ENCODE data around the gene CENPP.
"Not testable (repeated sequence)": the region's sequence is repeated elsewhere in the genome, so short reads cannot be mapped to it uniquely, and the experiment has no call there.

Gene CENPP

DNA sequence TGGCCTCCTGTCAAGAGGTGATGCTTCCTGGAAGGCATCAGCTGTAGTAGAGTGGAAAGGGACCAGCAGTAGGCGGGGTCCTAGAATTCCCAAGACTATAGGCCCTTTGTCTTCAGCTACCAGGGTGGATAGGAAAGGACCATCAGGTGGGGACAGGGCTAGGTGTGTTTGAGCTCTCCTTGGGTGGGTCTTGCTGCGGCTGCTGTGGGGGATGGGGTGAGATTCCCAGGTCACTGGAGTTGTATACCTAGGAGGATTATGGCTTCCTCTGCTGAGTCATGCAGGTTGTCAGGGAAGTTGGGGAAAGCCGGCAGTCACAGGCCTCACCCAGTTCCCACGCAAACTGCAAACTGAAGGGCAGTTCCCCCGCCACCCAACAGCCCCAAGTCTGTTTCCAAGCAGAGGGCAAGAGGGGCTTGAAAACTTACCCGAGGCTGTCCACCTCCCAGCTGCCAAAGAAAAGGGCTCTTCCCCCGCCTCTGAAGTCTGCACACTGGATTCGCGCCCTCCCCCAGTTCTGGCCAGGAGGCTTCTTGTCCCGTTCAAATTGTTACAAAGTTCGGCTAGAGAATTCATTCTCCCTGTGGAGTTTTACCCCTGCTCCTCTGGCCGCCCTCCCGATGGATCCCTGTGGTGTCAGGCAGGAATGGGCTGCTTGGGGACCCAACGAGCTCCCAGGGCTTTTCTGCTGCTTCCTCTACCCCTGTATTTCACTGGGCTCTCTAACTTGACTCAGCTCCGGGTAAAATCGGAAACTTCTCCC, 233.0 kb downstream of the CENPP start:
- no peak for DNase-seq

DNA sequence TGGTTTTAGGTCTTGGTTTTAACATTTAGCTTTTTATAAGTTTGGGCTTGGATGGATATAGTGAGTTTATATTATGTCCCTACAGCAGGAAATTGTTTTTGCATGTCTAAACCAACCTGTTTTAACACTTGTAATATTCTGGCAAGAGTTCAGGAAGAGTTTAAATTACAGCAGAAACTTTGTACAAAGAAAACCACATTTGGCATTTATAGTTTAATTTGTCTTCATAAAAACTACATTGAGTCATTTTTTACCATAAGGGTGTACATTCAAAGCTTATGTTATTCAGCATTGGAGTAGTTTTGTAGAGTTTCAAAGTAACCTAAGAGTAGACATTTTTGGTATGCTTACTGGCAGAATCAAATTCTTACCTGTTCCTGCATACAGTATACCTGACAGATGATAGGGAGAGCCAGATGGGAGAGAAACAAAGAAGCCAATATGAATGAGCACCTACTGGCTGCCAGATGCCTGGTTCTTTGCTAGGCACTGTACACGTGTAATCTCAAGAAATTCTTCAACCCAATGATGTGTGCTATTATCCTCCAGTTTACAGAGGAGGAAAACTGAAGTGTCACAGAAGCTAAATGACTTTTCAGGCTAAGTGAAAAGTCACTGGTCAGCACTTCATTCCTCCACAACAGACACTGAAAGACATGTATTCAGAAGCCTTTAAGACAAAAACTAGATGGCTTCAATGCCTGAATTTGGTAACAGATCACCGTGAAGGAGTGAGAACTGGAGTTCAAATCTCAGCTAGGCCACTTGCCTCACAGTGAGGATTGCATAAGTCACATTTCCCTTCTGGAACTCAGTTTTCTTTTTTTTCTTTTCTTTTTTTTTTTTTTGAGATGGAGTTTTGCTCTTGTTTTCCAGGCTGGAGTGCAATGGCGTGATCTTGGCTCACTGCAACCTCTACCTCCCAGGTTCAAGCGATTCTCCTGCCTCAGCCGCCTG, 235.9 kb downstream of the CENPP start:
- no peak for DNase-seq

DNA sequence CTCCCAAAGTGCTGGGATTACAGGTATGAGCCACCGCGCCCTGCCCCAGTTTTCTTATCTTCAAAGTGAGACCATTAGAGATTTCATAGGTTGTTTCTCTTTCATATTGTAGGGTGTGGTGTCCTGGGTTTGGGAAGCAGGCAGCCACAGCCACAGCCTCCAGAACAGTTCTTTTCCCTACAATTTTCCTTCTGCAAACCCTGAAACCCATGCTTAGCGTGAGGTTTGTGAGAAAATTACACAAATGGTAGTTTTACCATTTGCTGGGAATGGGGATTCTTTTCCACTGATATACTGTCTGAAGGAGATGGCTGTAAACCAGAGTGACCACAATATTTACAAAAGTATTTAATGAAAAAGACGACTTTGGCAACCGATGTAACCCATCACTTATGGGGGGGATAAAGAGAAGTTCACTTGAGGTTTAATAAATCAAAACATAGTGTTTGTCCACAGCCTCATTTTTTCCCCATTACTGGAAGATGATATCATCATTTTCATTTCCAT, 236.8 kb downstream of the CENPP start:
- DNase-seq: no peak

DNA sequence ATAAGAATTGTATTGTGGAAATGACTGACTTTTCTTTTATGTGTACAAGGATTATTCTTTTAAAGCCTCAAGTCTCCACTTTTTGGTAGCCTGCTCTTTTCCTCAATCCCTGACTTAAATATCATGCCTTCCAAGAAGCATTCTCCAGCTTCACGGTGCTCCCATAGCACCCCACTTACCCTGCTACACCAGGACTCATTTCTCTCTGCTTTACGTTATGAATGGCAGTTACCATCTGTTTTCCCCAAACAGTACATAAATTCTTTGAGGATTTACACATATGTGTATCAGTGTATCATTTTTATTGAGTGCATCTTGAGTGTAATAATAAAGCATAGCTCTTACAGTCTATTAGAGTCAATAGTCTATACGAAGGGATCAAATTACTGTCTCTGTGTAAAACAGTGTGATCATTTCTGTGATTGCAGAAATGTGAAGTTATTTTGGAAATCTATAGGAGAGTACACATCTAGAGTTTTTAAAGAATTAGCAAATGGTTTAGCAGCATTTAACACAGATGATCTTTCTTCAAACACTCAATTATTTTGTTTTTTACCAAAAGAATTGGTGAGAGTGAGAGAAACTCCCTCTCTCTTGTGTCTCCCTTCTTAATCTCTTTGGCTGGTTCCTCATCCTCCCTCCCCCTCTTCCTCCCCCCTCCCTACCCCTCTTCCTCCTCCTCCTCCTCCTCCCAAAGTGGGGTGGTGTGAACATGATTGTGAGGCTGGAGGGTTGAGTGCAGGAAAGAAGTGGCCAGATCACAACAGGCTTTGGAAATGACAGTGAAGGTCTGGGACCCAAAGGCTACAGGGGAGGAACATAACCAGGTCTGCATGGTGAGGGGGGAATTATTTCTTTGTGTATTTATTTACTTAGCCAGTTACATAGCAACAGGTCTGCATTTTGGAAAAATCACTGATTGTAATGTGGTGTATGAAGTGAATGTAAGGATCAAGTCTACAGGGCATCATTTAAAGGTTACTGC, 237.7 kb downstream of the CENPP start:
- no peak for DNase-seq

DNA sequence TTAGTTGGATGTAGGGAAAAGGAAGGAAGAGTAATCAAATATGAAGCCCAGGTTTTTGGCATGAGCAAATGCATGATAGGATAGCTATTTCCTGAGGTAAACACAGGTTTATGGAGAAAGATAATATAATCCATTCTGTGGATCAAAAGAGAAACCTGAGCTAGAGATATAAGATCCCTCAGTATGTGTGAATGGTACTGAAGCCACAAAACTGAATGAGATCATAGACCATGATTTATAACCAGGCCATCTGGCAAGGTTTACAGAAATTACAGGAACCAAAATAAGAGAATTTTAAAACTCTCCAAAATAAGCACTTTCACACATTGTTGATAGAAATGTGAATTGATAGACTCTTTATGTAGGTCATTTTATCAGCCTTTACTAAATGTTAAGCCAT, 238.8 kb downstream of the CENPP start:
- DNase-seq: no peak

DNA sequence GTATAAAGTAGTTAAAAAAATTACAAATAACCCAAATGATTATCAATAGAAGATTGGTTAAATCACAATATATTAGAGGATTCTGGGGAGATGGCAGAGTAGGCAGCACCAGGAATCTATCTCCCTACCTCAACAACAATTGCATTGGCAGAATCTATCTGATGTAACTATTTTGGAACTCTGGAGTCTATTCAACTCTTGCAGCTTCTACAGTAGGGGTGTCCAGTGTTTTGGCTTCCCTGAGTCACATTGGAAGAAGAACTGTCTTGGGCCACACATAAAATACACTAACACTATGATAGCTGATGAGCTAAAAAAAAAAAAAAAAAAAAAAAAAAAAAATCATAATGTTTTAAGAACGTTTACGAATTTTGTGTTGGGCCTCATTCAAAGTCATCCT, 239.2 kb downstream of the CENPP start:
- no peak for DNase-seq

DNA sequence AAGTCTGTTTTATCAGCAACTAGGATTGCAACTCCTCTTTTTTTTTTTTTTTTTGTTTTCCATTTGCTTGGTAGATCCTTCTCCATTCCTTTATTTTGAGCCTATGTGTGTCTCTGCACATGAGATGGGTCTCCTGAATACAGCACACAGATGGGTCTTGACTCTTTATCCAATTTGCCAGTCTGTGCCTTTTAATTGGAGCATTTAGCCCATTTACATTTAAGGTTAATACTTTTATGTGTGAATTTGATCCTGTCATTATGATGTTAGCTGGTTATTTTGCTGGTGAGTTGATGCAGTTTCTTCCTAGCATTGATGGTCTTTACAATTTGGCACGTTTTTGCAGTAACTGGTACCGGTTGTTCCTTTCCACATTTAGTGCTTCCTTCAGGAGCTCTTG, 246.1 kb downstream of the CENPP start:
- DNase-seq: not testable (repeated sequence)

DNA sequence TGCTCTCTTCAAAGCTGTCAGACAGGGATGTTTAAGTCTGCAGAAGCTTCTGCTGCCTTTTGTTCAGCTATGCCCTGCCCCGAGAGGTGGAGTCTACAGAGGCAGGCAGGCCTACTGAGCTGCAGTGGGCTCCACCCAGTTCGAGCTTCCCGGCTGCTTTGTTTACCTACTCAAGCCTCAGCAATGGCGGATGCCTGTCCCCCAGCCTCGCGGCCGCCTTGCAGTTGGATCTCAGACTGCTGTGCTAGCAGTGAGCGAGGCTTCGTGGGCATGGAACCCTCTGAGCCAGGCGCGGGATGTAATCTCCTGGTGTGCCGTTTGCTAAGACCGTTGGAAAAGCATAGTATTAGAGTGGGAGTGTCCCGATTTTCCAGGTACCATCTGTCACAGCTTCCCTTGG, 247.9 kb downstream of the CENPP start:
- DNase-seq: not testable (repeated sequence)

DNA sequence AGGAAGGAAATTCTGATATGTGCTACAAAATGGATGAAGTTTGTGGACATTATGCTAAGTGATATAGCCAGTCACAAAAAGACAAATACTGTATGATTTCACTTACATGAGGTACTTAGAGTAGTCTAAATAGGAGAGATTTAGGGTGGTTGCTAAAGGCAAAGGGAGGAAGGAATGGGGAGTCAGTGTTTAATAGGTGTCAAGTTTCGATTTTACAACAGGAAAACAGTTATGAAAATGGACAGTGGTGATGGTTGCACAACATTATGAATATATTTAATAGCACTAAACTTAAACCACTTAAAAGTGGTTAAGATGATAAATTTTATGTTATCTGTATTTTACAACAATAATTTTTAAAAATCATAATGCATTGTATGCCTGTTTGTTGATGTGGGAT, 250.4 kb downstream of the CENPP start:
- DNase-seq: no peak

DNA sequence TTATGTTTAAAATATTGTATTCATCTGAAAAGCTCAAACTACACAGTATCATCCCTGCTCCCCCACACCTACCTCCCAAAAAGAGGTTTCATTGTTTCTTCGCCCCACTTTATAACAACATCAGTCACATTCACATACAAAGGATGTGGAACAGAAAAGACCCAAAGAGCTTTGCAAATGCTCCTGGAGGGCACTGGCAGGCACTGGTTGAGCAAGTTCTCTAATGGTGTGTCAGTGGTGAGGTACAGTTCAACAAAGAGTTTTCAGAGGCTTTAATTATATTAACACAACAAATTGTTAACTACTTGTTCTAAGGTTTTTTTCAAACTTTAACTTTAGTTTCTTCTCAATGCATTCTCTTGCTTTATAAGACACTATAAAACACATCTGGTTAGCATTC, 264.2 kb downstream of the CENPP start:
- no peak for DNase-seq

DNA sequence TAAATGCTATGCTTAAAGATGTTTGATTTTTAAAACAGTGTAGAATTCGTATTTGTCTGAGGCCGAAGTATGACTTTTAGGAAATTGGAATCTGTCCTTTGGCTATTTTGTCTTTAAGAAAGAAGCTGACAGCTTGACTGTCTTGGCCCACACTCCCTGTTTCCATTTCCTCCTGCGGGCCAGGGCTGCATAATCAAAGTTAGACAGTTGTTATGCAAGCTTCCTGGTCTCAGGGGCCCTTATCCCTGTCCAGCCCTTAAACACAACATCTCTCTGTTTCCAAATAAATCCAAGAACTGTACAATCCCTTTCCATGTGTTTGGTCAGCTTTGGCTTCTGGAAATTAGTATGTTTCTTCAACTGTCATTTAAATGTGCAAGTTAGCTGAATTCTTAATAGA, 264.6 kb downstream of the CENPP start:
- no peak for DNase-seq

DNA sequence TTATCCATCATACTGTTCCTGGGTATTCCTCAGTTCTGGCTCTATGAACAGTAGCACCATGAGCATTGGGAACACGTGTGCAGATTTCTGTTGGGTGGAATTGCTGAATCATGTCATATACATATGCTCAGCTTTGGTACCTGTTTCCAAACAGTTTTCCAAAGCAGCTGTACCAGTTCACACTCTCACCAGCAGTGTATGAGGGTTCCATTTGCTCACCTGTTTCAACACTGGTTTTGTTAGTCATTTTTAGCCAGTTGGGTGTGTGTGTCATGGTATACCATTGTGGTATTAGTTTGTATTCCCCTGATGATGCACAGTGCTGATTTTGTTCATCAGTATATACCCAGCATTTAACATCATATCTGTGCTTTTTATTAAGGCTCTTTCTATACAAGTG, 266.8 kb downstream of the CENPP start:
- DNase-seq: no peak

DNA sequence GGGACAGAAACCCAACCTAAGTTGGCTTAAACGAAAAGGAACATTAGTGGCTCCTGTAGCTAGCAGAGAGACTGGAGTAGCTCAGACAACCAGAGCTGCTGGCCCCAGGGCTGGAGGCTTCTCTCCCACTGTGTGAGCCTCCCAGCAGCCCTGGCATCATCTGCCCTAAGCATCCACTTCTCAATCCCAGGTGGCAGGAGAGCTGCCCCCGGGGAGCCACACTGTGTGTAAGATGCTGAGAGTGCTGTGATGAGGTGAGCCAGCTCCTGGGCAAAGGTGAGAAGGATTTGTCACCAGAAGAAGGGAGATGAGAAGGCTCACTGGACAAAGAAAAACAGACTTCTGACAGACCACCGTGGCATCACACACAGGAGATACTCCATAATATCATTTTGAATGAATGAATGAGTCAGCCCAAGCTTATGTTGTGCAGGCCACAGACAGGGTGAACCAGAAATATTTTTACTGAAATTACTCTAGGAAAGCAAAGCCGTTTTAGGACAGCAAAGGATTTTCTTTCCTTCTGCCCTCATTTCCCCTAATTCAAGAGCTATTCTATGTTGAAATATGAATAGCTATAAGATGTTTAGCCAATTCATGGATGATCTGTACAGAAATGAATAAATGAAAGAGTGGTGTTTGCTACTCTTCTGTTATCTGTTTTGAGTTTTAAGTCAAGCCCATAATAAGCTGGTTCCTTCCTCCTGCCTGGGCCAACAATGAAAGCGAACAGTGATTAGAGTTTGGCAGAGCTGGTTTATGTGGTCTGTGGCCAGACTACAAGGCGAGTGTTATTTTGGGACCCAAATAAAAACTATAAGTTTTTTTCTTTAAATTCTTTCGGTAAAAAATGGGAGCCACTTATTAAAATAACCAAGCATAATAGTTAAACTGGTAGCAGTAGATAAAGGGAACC, 267.5 kb downstream of the CENPP start:
- DNase-seq: no peak

DNA sequence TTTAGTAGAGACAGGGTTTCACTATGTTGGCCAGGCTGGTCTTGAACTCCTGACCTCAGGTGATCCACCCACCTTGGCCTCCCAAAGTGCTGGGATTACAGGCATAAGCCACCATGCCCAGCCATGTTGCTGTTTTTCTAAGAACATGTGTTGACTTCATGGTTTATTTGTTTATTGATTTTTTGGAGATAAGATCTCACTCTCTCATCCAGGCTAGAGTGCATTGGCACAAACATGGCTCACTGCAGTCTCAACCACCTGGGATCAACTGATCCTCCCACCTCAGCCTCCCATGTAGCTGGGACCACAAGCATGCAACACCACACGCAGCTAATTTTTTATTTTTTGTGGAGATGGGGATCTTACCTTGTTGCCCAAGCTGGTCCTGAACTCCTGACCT, 269.3 kb downstream of the CENPP start:
- not testable (repeated sequence) for DNase-seq

DNA sequence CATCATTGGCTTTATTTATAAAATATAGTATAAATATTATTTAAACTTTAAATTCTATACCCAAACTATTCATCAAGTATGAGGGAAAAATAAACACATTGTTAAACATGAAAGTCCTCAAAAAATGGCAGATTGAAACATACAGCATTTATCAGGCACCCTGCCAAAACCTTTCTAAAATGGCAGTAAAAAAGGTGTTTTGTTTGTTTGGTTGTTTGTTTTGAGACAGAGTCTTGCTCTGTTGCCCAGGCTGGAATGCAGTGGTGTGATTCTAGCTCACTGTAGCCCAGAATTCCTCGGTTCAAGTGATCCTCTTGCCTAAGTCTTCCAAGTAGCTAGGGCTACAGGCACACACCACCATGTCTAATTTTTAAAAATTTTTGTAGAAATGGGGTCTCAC, 270.2 kb downstream of the CENPP start:
- DNase-seq: no peak

DNA sequence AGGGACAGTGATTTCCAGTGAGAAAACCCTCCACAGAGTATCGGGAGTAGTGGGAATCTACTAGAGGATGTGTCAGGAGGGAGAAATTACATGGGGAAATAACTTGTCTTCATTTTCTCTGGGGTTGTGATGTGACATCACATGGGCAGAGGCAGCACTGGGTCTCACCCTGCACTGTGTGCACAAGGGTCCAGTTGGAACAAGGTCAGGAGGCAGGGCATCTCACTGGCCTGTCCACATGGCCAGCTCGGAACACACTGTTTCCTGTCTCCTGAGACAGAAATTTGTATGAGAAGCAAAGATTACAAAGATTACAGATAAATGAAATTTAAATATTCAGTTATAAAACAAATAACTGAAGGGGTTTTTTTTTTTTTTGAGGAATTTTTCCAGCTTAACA, 272.6 kb downstream of the CENPP start:
- no peak for DNase-seq

DNA sequence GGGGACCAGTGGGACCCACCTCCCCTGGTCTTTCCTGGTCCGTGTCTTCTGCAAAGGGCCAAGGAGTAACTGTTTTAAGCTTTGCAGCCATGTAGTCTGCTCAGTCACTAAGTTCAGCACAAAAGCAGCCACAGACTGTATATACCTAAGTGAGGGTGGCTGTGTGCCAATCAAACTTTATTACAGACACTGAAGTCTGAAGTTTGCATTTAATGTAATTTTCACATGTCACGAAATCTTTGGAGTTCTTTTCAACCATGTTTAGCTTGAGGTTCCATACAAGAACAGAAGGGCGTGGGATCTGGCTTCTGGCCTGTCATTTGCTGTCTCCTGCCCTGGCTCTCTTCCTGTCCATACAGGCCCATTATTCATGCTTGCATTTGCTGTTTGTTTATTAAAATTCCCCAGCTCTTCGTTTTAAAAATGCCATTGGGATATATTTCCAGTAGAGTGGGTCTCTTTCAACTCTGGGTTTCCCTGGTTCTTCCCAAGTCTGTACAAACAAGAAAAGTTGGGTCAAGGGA, 274.2 kb downstream of the CENPP start:
- no peak for DNase-seq

DNA sequence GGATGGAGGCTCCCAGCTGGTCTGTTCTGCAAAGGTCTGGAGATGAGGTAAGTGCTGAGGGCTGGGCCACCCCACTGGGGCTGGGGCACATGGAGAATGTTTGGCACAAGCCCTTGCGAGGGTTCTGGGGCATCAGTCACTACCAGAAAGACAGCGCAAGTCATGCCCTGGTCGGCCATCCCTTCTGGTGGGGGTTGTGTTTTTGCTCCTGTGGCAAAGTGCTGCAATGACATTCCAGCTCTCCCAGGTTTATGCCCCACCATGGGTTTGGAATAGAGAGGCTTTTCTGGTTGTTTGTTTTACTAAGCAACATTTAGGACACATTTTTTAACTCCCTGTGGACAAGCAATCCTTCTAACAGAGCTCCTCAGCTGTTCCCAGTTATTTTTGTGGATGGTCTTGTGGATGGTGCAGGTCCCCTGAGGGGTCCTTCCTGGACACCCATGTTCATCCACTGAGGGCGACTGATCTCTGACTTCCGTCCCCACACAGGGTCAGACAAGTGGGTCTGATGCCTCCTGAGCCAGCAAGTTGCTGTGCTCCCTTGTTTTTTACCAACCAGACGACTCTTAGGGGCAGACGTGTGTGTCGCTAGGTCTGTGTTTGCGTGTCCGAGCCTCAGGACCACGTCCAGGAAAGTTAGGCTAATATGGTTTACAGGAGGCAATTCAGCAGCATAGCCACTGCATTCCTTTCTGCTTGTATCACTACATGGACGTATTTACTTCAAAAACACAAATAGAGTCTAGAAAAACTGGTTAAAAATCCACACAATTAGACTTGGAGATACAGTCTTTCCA, 274.9 kb downstream of the CENPP start:
- no peak for DNase-seq

DNA sequence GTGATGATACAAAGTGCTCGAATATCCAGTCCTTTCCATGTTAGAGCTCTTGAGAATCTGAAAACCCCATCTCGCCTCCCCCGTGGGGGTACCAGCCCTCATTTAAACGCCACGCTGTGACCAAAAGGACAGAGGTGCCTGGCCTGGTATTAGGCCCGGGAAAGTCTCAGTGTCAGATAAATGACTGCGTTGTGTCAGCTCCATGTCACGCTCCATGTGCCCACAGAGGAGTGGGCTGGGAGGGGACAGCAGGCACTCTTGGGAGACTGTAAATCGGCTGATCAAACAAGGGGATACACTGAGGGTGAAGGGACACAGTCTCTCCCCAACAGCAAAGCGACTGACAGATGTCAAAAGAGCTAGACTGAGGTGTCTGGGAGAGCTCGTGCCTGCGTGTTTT, 275.7 kb downstream of the CENPP start:
- DNase-seq: no peak

DNA sequence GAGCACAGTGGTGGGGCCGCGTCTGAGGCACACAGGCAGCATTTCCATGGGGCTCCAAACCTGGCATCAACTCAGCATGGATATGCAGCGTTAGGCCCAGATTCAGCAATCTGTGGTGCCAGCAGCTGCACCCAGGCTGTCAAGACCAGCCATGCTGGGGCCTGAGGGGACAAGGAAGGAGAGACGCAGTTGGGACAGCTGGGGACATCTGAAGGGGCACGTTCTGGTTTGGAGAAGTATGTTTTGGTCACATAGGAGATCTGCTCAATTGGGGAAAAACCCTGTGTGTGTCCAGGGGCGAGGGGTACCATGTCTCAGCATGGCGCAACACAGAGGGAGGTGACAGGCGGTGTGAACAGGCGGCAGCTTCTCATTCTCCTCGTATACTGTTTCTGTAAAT, 276.7 kb downstream of the CENPP start:
- DNase-seq: no peak

All from CD4-positive, alpha-beta T cell treated with Interferon gamma for 1 hour (primary cell).